Measurements from ENCODE around the gene GP2.

GP2 gene

DNA sequence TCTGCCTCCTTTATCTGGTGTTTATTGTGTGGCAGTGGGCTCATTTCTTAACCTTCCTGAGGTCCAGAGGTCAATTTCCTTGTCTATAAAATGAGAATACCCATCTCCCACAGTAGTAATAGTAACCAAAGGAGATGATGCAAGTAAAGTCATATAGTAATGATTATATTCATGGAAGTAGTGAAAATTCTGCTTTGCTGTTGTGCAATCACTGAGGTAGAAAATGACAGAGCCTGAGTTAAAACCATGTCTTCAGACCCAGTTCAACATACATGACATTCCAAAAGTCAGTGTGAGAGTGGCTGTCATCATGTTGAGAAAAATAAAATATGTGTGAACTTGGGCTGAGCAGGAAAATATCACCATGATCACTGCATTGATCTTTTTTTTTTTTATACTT lies 26.1 kb upstream of the GP2 start:
- TF ChIP-seq, protein P1, sequence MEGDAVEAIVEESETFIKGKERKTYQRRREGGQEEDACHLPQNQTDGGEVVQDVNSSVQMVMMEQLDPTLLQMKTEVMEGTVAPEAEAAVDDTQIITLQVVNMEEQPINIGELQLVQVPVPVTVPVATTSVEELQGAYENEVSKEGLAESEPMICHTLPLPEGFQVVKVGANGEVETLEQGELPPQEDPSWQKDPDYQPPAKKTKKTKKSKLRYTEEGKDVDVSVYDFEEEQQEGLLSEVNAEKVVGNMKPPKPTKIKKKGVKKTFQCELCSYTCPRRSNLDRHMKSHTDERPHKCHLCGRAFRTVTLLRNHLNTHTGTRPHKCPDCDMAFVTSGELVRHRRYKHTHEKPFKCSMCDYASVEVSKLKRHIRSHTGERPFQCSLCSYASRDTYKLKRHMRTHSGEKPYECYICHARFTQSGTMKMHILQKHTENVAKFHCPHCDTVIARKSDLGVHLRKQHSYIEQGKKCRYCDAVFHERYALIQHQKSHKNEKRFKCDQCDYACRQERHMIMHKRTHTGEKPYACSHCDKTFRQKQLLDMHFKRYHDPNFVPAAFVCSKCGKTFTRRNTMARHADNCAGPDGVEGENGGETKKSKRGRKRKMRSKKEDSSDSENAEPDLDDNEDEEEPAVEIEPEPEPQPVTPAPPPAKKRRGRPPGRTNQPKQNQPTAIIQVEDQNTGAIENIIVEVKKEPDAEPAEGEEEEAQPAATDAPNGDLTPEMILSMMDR (IDR thresholded peaks at IDR 0.05; ENCODE audit: extremely low read depth, missing control alignments) = no peak
- DNase-seq (ENCODE audit: low spot score) = no peak

DNA sequence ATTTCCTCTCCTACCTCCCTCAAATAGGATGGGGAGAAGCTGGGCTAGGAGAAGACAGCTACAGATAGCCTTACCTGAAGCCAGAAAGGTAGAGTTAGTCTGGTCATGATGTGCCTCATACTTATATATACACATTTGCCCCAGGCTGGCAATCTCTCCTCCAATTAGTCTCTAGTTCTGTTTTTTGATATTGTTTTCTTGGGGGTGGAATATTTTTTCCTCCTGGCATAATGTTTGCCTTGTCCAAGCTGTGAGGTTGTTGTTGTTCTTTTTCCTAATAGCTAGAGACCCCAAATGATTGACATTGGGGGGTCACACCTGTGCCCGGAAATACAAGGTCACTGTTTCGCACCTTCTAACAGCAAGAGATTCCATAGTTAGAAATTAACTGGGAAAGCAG lies 25.3 kb upstream of the GP2 start, which contains the start of gene UMOD:
Gene UMOD (minus strand): TSS at position 101 of the 400 bp plus-strand sequence. CDS start 1,978 bp downstream, outside the sequence.
- DNase-seq (ENCODE audit: low spot score) = no peak
- TF ChIP-seq, protein P1 (IDR thresholded peaks at IDR 0.05; ENCODE audit: extremely low read depth, missing control alignments) = no peak

DNA sequence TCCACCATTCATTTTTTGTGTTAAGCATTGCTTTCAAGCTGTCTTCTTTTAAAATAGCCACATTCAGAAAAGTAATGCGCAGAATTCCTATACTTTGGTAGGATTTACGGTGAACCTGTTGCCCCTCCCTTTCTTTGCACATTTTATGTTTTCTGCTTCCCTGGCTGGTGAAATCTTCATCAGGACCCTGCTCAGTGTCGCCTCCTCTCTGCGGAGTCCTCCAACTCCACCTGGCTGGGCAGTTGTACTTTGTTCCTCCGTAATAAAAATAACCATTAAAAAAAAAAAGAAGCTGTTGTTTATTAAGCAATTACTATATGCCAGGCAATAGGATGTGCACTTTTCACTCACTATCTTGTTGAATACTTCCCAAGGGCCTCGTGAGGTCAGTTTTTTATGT lies 22.3 kb upstream of the GP2 start:
- TF ChIP-seq, protein P1 (IDR thresholded peaks at IDR 0.05; ENCODE audit: extremely low read depth, missing control alignments) = no peak
- no peak for DNase-seq (ENCODE audit: low spot score)

DNA sequence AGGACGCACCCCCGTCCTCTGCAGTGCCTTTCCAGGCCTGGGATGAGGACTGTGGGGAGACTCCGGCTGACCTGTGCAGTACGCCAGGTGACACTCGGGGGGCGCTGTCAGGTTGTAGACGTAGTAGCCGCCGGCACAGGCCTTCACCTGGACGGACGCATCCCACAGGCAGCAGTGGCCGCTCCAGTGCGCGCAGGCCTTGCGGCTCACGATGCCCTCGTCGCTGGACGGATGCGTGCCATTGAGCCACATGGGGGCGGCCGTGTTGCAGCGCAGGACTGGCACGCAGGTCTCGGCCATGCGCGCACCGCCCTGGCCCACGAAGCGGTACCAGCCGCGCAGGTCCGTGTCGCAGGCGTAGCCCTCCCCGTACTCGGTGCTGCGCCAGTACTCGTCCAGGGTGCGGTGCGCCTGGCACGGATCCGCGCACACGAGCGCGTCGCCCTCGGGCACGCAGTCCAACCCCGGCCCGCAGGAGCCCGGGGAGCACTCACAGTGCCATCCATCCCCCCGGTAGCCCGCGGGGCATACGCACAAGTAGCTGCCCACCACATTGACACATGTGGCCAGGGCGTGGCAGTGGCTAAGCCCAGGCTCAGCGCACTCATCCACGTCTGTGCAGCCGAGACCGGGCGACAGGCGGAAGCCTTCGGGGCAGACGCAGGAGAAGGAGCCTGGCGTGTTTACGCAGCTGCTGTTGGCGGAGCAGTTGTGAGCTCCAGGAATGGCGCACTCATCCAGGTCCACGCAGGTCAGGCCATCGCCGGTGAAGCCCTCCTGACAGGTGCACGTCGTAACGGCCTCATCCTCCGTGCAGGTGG lies 21.3 kb upstream of the GP2 start:
- TF ChIP-seq, protein P1 (IDR thresholded peaks at IDR 0.05; ENCODE audit: extremely low read depth, missing control alignments) = no peak
- DNase-seq (ENCODE audit: low spot score) = no peak

DNA sequence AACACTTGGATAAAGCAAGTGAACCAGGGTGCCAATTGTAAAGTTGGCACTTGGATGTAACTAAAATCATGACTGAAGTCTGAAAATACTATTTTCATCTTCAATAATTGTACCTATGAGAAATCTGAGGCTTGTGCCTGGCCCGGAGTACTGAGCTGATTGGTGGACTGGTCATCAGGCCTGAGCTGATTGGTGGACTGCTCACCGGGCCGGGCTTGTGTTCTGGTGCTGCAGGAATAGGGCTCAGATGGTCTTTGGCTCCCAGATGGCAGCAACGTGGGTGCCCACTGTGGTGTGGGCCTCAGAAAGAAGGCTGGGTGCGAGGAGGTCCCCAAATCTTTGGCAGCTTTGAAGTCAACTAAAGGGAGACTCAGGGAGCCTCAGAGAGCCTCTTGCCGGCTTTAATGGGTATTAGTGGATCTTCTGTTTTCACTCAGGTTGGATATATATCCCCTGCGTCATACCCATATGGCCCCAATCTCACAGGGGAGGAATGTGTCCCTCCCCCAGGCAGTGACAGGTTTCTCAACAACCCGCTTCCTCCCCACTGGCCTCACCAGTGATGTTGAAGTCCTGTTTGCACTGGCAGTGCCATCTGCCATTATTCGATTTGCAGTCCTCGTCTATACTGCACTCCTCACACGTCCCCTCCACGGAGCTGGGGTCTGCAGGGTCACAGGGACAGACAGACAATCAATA lies 20.5 kb upstream of the GP2 start:
- TF ChIP-seq, protein P1 (IDR thresholded peaks at IDR 0.05; ENCODE audit: extremely low read depth, missing control alignments) = no peak
- DNase-seq (ENCODE audit: low spot score) = no peak

DNA sequence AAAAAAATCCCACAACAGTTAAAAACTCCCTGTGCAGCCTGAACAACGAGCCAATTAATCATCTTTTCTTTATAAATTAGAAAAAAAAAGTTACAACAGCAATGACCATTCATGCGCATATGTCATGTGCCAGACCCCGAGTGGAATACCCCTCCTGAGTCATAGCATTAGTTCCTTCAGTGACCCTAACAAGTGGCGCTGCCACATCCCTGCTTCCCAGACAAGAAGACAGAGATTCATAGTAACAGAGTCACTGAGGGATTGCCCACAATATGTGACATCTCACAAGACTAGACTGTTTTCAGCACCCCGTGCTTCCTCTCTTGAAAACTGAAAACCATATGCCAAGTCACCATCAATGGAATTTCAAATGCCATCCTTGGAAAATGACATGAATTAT lies 17.3 kb upstream of the GP2 start:
- TF ChIP-seq, protein P1 (IDR thresholded peaks at IDR 0.05; ENCODE audit: extremely low read depth, missing control alignments) = no peak
- no peak for DNase-seq (ENCODE audit: low spot score)

DNA sequence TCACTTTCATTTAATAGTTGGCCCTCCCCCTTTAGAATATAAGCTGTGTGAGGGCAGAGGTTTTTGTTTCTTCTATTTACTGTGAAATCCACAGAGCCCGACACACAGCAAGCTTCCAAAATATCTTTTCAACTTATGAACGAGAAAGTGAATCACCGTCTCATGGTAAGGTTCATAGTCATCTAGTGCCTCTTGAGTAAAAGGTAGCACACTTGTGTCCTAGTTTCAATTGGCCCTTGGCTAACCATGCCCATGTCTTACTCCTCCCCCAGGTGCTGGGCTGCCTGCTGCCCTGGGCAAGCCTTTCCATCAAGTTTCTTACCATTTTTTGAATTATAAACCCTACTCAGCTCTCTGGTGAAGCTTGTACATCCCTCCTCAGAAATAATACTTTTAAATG lies 12.4 kb upstream of the GP2 start:
- TF ChIP-seq, protein P1 (IDR thresholded peaks at IDR 0.05; ENCODE audit: extremely low read depth, missing control alignments) = no peak
- DNase-seq (ENCODE audit: low spot score) = no peak
